PFSK-1 (cell line): ENCODE data around the gene VSIG10L.

ENCODE experiments used
- FOXP2 ChIP-seq: optimal IDR thresholded peaks from 2 replicates; pipeline ENCODE3; 2011; ENCODE audit warnings: borderline replicate concordance, control low read depth, inconsistent platforms; ENCODE audit not compliant: insufficient read depth; ENCODE audit errors: extremely low read length, extremely low read depth
- POLR2AphosphoS5 ChIP-seq: IDR thresholded peaks from 2 replicates; pipeline ENCODE4 v1.6.1; 2012; ENCODE audit warnings: low read depth, mild to moderate bottlenecking, control low read depth, low read length, moderate library complexity
- SIN3A ChIP-seq: IDR thresholded peaks from 2 replicates; pipeline ENCODE4 v1.6.1; 2012; ENCODE audit warnings: mild to moderate bottlenecking, low read length, moderate library complexity, borderline replicate concordance; ENCODE audit not compliant: insufficient read depth
- TAF1 ChIP-seq: IDR thresholded peaks from 2 replicates; pipeline ENCODE4 v1.6.1; 2012; ENCODE audit warnings: low read length, control low read depth, borderline replicate concordance; ENCODE audit not compliant: insufficient read depth
- TF ChIP-seq, protein P1 (sequence below), 2 experiments: IDR thresholded peaks; 2 replicates each; pipeline versions ENCODE4 v1.6.1 to v1.8.0; 2011 to 2012; ENCODE audit warnings: low read depth in 2 of 2, low read length in 2 of 2, control low read depth in 1 of 2, inconsistent platforms in 1 of 2, mild to moderate bottlenecking in 1 of 2, moderate library complexity in 1 of 2; ENCODE audit not compliant: insufficient read depth in 1 of 2

Gene VSIG10L

GRCh38 chr19:51305479-51305878 lies 36.5 kb downstream of the VSIG10L start:
- TF ChIP-seq SIN3A (no peak), POLR2AphosphoS5 (no peak), FOXP2 (no peak), TAF1 (no peak)
- TF ChIP-seq, protein P1, sequence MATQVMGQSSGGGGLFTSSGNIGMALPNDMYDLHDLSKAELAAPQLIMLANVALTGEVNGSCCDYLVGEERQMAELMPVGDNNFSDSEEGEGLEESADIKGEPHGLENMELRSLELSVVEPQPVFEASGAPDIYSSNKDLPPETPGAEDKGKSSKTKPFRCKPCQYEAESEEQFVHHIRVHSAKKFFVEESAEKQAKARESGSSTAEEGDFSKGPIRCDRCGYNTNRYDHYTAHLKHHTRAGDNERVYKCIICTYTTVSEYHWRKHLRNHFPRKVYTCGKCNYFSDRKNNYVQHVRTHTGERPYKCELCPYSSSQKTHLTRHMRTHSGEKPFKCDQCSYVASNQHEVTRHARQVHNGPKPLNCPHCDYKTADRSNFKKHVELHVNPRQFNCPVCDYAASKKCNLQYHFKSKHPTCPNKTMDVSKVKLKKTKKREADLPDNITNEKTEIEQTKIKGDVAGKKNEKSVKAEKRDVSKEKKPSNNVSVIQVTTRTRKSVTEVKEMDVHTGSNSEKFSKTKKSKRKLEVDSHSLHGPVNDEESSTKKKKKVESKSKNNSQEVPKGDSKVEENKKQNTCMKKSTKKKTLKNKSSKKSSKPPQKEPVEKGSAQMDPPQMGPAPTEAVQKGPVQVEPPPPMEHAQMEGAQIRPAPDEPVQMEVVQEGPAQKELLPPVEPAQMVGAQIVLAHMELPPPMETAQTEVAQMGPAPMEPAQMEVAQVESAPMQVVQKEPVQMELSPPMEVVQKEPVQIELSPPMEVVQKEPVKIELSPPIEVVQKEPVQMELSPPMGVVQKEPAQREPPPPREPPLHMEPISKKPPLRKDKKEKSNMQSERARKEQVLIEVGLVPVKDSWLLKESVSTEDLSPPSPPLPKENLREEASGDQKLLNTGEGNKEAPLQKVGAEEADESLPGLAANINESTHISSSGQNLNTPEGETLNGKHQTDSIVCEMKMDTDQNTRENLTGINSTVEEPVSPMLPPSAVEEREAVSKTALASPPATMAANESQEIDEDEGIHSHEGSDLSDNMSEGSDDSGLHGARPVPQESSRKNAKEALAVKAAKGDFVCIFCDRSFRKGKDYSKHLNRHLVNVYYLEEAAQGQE (IDR thresholded peaks at IDR 0.05; ENCODE audit: insufficient read depth in 1 of 2, low read depth in 2 of 2, low read length in 2 of 2), result no peak

DNA sequence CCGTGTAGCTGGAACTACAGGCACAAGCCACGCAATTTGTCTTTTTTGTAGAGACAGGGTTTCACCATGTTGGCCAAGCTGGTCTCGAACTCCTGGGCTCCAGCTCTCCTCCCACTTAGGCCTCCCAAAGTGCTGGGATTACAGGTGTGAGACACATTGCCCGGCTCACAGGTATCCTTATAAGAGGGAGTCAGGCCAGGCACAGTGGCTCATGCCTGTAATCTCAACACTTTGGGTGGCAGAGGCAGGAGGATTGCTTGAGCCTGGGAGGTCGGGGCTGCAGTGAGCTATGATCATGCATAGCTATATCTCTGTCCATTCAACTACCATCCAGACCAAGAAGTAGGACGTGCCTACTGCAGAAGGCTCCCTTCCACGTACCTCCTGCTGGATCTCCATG lies 40.7 kb downstream of the VSIG10L start:
- no peak for TF ChIP-seq TAF1
- no peak for TF ChIP-seq FOXP2
- TF ChIP-seq SIN3A, result no peak
- no peak for TF ChIP-seq POLR2AphosphoS5
- TF ChIP-seq, protein P1 (IDR thresholded peaks at IDR 0.05; ENCODE audit: insufficient read depth in 1 of 2, low read depth in 2 of 2, low read length in 2 of 2), result no peak

DNA sequence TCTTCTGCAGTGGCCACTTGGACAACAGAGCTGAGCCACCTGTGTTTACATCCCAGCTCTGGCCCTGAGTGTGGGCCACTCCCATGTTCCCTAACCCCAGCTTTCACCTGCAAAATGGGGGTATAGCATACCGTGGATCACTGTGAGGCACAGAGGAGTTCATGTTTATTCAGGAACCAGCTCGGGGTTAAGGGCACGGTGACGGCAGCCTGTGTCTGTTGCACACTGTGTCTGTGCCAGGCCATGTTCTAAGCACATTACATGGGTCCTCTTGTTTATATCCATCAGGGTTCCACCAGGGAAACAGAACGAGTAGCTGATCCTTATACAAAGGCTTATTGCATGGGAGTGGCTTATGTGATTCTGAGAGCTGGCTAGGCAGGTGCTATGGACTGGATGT lies 44.5 kb downstream of the VSIG10L start:
- TF ChIP-seq SIN3A, result no peak
- no peak for TF ChIP-seq FOXP2
- no peak for TF ChIP-seq POLR2AphosphoS5
- no peak for TF ChIP-seq TAF1
- TF ChIP-seq, protein P1 (IDR thresholded peaks at IDR 0.05; ENCODE audit: insufficient read depth in 1 of 2, low read depth in 2 of 2, low read length in 2 of 2), result no peak

GRCh38 chr19:51296336-51297093 lies 45.4 kb downstream of the VSIG10L start:
- TF ChIP-seq SIN3A (no peak), FOXP2 (no peak), POLR2AphosphoS5 (no peak), TAF1 (no peak)
- TF ChIP-seq, protein P1 (IDR thresholded peaks at IDR 0.05; ENCODE audit: insufficient read depth in 1 of 2, low read depth in 2 of 2, low read length in 2 of 2), result no peak

DNA sequence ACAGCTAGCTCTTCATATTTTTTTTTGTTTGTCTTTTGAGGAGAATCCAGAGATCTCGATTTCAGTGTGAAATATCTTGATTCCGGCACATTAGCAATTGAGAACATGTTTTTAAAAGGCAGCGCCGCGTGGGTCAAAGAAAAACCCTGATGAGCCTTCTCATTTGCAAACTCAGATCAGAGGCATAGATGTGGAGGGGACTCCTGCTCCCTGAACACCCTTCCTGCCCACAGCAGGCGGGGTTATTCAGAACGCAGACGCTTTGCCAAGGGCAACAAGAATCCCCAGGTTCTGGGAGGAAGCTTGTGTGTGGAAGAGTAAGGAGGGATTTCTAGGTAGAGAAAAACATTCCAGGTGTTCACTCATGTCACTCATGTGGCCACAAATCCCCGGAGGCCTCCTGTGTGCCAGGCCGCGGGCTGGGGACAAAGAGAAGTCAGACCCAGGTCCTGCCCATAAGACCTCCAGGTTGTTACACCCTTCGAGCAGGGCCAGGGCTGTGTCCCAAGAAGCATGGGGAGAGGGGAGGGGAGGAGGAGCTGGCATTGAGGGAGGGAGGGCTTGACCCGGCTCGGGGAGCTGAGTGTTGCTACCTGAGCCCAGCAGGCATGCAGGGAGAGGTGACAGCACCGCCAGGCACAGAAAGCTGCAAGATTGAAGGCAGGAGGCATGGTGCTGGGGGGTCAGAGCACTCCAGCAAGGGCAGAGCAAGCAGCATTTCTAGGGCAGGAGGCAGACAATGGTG lies 46.4 kb downstream of the VSIG10L start:
- no peak for TF ChIP-seq FOXP2
- TF ChIP-seq, protein P1 (IDR thresholded peaks at IDR 0.05; ENCODE audit: insufficient read depth in 1 of 2, low read depth in 2 of 2, low read length in 2 of 2), result no peak
- no peak for TF ChIP-seq POLR2AphosphoS5
- no peak for TF ChIP-seq TAF1
- no peak for TF ChIP-seq SIN3A
